Epithelial cell of umbilical artery (primary cell): ENCODE measurements around the gene URB1. TPM values are rescaled to one million over a fixed set of nuclear protein-coding genes. Genes with fewer than 3 reads are reported as not detected.

Source experiments
- total RNA-seq: library from RNA; depleted of rRNA; stranded (reverse); fragments of >200 nt; gene quantifications from 2 replicates; pipeline ENCODE4 v1.2.3, GENCODE V29; 2014

The URB1 gene
- 15.6 and 18.5 TPM in 2 replicates for total RNA-seq

GRCh38 chr21:32392880-32393676 lies at the start of gene URB1:
Gene URB1 (minus strand): TSS chr21:32393012. CDS start chr21:32392910, 102 bp downstream.

GRCh38 chr21:32412162-32413014 lies 19.6 kb upstream of the URB1 start, which contains the start of gene EVA1C:
Gene EVA1C (plus strand): TSS chr21:32412706. CDS start chr21:32412854, 148 bp downstream.

GRCh38 chr21:32298658-32299081 lies 94.1 kb downstream of the URB1 start, which contains the start of gene MRAP:
Gene MRAP (plus strand): TSS chr21:32298855. CDS start chr21:32298972, 117 bp downstream.

GRCh38 chr21:32278518-32279376 lies 114.1 kb downstream of the URB1 start, which contains the start of gene MIS18A:
Gene MIS18A (minus strand): TSS chr21:32279049. CDS start chr21:32279014, 35 bp downstream.

Other genes with a start within 250 kb of the URB1 start
- gene MIS18A, start 114.0 kb downstream of the URB1 start, total RNA-seq = 16.1 and 16.2 TPM in 2 replicates
- gene MRAP, start 94.2 kb downstream of the URB1 start, total RNA-seq = not detected in 2 replicates
- 24.2 and 35.1 TPM in 2 replicates for gene EVA1C, start 19.7 kb upstream of the URB1 start, total RNA-seq
- gene TCP10L, start 192.5 kb upstream of the URB1 start, total RNA-seq = not detected in 2 replicates
- 25.3 and 34.8 TPM in 2 replicates for gene CFAP298, start 219.4 kb upstream of the URB1 start, total RNA-seq